Natural killer cell treated with Interleukin-12 subunit alpha and Interleukin-12 subunit beta and Interleukin-15 and Interleukin-18, amount 100 ng/mL, for 72 hours (primary cell): ENCODE measurements around the gene FBLIM1. TPM values are rescaled to one million over a fixed set of nuclear protein-coding genes. Genes with fewer than 3 reads are reported as not detected.

Experiments used
- ATAC-seq, 2 donors: fragments of 150-1000 bp; cut with Tn5 transposase in 1 of 2; sonication (Bioruptor Pico), chemical (Tn5 transposase) in 1 of 2; 2 replicates each; pipeline ENCODE4 v1.10.0; 2021
- DNase-seq: peaks from one replicate; pipeline ENCODE4 v3.0.0; 2022; ENCODE audit warnings: low spot score
- H3K27ac Mint-ChIP-seq, 2 donors: 1 replicate in 1 of 2; 2 replicates in 1 of 2; pipeline ENCODE4 v1.8.0; 2022; ENCODE audit warnings: mixed read lengths in 2 of 2, mild to moderate bottlenecking in 1 of 2, moderate library complexity in 1 of 2
- H3K27me3 Mint-ChIP-seq, 2 donors: 1 replicate in 1 of 2; 2 replicates in 1 of 2; pipeline ENCODE4 v1.8.0; 2022; ENCODE audit warnings: mixed read lengths in 2 of 2
- H3K36me3 Mint-ChIP-seq: one replicate; pipeline ENCODE4 v1.8.0; 2022; ENCODE audit warnings: mixed read lengths
- H3K4me1 Mint-ChIP-seq, 2 donors: 1 replicate in 1 of 2; 2 replicates in 1 of 2; pipeline ENCODE4 v1.8.0; 2022; ENCODE audit warnings: low read depth in 2 of 2, mixed read lengths in 2 of 2, mild to moderate bottlenecking in 1 of 2
- H3K4me3 Mint-ChIP-seq: one replicate; pipeline ENCODE4 v1.8.0; 2022; ENCODE audit warnings: mixed read lengths
- H3K9me3 Mint-ChIP-seq: 2 replicates; pipeline ENCODE4 v1.8.0; 2022; ENCODE audit warnings: mixed read lengths
- total RNA-seq, 2 donors: library from RNA; stranded (reverse); gene quantifications; one replicate each; pipeline ENCODE4 v1.2.3, GENCODE V29; 2022

Gene FBLIM1
- total RNA-seq, 2 donors from 2014 or later = not detected

DNA sequence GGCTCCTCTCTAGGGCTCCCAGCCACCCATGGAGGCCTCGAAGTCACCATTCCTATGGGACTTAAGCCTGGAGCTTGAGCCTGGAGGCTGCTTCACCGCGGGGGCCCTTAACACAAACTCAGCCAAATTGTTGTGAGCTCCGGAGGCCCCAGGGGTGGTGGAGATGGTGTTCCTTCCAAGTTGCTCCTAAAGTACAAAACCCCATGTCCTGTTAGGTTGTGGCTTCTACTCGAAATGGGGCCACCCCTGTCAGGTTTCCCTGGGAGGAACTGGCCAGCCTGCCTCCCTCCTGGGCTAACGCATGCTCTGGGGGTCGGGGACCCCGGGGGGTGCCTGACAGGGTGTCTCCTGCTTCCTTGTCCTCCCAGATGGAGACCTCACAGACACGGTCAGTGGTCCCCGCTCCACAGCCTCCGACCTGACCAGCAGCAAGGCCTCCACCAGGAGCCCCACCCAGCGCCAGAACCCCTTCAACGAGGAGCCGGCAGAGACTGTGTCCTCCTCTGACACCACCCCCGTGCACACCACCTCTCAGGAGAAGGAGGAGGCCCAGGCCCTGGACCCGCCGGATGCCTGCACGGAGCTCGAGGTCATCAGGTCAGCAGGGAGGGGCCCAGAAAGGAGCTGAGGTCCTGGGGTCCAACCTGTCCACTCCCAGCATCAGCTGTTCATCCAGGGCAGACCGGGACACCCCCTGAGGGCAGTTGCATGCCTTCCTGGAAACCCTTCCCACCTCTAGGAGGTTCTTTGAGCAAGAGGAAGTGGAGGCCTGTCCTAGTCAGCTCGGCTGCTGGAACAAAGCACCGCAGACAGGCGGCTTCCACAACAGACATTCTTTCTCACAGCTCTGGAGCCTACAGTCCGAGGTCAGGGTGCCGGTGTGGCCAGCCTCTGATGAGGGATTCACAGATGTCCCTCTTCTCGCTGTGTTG, 33.4 kb upstream of the FBLIM1 start:
- Mint-ChIP-seq H3K4me3 (no peak overlapping the region), H3K4me1 (no peaks in the 10 kb centered on the region), H3K27me3 (no peaks in the 10 kb centered on the region), H3K36me3 (no peaks in the 10 kb centered on the region), H3K9me3 (no peaks in the 10 kb centered on the region), H3K27ac (peak overlapping the region in 1 of 2 donors; percentile 51)
- ATAC-seq = no peak
- DNase-seq = no peak

DNA sequence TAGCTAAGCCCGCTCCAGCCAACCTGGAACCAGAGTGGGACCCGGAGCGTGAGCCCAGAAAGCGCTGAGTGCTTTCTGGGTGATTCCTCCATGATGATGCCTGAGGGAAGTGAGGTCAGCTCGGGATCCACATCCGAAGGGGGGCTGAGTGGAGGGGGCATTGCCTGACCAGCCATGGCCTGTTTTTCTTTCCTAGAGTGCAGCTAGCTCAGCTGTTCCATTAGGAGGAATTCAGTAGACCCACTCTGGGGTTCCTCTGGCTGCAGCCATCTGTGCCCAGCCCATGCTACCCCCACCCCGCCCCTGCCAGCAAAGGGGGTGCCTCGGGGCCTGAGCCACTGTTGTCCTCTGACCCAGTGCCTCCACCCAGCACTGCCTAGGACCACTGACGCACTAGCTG, 32.1 kb upstream of the FBLIM1 start:
- Mint-ChIP-seq H3K27ac (no peak overlapping the region), H3K4me1 (no peaks in the 10 kb centered on the region), H3K27me3 (no peaks in the 10 kb centered on the region), H3K36me3 (no peaks in the 10 kb centered on the region), H3K4me3 (no peak overlapping the region), H3K9me3 (no peaks in the 10 kb centered on the region)
- no peak for DNase-seq
- no peak for ATAC-seq

- no peaks in the 10 kb centered on the region for H3K4me1 Mint-ChIP-seq
- ATAC-seq (no peak), DNase-seq (no peak)
- H3K27me3 Mint-ChIP-seq = no peaks in the 10 kb centered on the region
- H3K4me3 Mint-ChIP-seq = no peak overlapping the region
- H3K36me3 Mint-ChIP-seq = no peaks in the 10 kb centered on the region
- no peaks in the 10 kb centered on the region for H3K9me3 Mint-ChIP-seq
- no peak overlapping the region for H3K27ac Mint-ChIP-seq
These were observed 31.6 kb upstream of the FBLIM1 start for GRCh38 chr1:15727021-15727420.

- Mint-ChIP-seq H3K4me1 (no peaks in the 10 kb centered on the region), H3K36me3 (no peaks in the 10 kb centered on the region), H3K4me3 (no peak overlapping the region), H3K9me3 (no peaks in the 10 kb centered on the region), H3K27ac (no peak overlapping the region), H3K27me3 (no peaks in the 10 kb centered on the region)
- DNase-seq = no peak
- no peak for ATAC-seq
These were observed 31.2 kb upstream of the FBLIM1 start for GRCh38 chr1:15727424-15727823.

GRCh38 chr1:15727866-15728534, 30.6 kb upstream of the FBLIM1 start:
- Mint-ChIP-seq H3K36me3 (no peaks in the 10 kb centered on the region), H3K4me3 (no peak overlapping the region), H3K27ac (no peak overlapping the region), H3K4me1 (no peaks in the 10 kb centered on the region), H3K9me3 (no peaks in the 10 kb centered on the region), H3K27me3 (no peaks in the 10 kb centered on the region)
- no peak for DNase-seq
- peak in 1 of 2 donors; percentile 4 for ATAC-seq

GRCh38 chr1:15728937-15729657, 29.5 kb upstream of the FBLIM1 start:
- ATAC-seq (no peak), DNase-seq (no peak)
- Mint-ChIP-seq H3K4me1 (no peaks in the 10 kb centered on the region), H3K4me3 (no peak overlapping the region), H3K27ac (no peak overlapping the region), H3K27me3 (no peaks in the 10 kb centered on the region), H3K9me3 (no peaks in the 10 kb centered on the region), H3K36me3 (no peaks in the 10 kb centered on the region)

- Mint-ChIP-seq H3K4me3 (no peak overlapping the region), H3K9me3 (no peaks in the 10 kb centered on the region), H3K27me3 (no peaks in the 10 kb centered on the region), H3K36me3 (no peaks in the 10 kb centered on the region), H3K27ac (no peak overlapping the region), H3K4me1 (no peaks in the 10 kb centered on the region)
- ATAC-seq (no peak), DNase-seq (no peak)
These were observed 28.2 kb upstream of the FBLIM1 start for GRCh38 chr1:15730423-15730822.

DNA sequence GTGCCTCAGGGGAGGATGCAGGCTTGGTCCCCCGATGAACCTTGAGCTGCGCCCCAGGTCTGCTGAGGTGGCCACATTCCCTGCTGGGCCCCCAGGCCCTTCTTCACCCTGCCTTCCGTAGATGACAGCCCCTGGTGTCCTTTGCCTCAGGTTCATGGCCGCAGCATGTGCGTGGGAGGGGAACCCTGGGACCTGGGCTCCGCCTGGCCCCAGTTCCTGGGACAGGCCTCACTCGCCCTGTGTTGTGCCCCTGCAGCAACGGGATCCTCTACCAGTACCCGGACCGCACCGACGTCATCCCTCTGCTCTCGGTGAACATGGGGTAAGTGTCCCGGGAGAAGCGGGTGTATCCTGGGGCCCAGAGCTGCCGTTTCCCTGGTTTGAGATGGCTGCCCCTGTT, 27.7 kb upstream of the FBLIM1 start:
- H3K4me3 Mint-ChIP-seq = no peak overlapping the region
- ATAC-seq = no peak
- H3K9me3 Mint-ChIP-seq = no peaks in the 10 kb centered on the region
- H3K36me3 Mint-ChIP-seq = no peaks in the 10 kb centered on the region
- no peaks in the 10 kb centered on the region for H3K27me3 Mint-ChIP-seq
- H3K27ac Mint-ChIP-seq = no peak overlapping the region
- DNase-seq = no peak
- no peaks in the 10 kb centered on the region for H3K4me1 Mint-ChIP-seq

- Mint-ChIP-seq H3K27ac (no peak overlapping the region), H3K4me1 (no peaks in the 10 kb centered on the region), H3K27me3 (no peaks in the 10 kb centered on the region), H3K4me3 (no peak overlapping the region), H3K9me3 (no peaks in the 10 kb centered on the region), H3K36me3 (no peaks in the 10 kb centered on the region)
- DNase-seq (no peak), ATAC-seq (no peak)
These were observed 26.6 kb upstream of the FBLIM1 start for GRCh38 chr1:15731735-15732685.

DNA sequence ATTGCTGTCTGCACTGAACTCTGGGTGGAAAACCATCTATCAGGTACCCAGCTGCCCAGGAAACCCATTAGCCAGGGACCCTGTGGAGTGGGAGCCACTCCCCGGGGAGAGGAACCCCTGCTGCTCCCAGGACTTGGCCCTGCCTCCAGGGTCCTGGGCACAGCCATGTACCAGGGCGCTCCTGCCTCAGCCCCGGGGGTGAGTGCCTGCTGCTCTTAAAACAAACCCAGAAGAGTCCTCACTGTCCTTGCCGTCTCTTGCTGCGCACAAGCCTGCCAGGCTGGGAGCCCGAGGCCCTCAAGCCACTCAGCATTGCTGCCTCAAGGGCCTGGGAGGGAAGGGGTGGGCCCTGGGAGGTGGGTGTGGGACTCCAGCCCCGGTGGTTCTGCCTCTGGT, 25.9 kb upstream of the FBLIM1 start:
- Mint-ChIP-seq H3K4me1 (no peaks in the 10 kb centered on the region), H3K27ac (no peak overlapping the region), H3K4me3 (no peak overlapping the region), H3K27me3 (no peaks in the 10 kb centered on the region), H3K36me3 (no peaks in the 10 kb centered on the region), H3K9me3 (no peaks in the 10 kb centered on the region)
- no peak for ATAC-seq
- DNase-seq = no peak

DNA sequence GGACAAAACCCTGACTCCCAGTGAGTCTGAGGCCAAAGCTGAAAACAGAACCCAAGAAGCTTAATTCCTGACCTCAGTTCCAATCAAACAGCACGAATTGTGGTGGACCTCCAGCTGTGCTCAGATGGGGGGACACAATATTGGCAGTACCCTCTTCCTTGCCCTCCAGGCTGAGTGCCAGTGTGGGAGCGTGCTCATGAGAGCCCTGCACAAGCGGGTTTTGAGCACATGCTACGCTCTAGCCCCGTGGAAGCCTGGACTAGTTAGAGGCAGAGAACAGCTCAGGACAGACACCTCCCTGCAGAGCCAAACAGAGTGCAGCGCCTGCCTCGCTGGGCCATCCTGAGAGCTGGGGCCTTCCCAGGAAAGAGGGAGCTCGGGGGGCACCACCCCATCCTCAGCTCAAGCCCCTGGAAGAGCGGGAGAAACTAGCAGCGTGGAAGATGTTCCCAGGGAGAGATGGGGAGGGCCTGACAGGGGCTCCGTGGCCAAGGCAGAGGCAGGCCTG, 25.3 kb upstream of the FBLIM1 start:
- H3K4me3 Mint-ChIP-seq = no peak overlapping the region
- no peak overlapping the region for H3K27ac Mint-ChIP-seq
- no peaks in the 10 kb centered on the region for H3K27me3 Mint-ChIP-seq
- ATAC-seq = no peak
- no peaks in the 10 kb centered on the region for H3K9me3 Mint-ChIP-seq
- no peaks in the 10 kb centered on the region for H3K36me3 Mint-ChIP-seq
- no peak for DNase-seq
- H3K4me1 Mint-ChIP-seq = no peaks in the 10 kb centered on the region

GRCh38 chr1:15733726-15734226, 24.8 kb upstream of the FBLIM1 start:
- H3K36me3 Mint-ChIP-seq = no peaks in the 10 kb centered on the region
- H3K4me3 Mint-ChIP-seq = no peak overlapping the region
- ATAC-seq (no peak), DNase-seq (no peak)
- no peak overlapping the region for H3K27ac Mint-ChIP-seq
- no peaks in the 10 kb centered on the region for H3K27me3 Mint-ChIP-seq
- H3K9me3 Mint-ChIP-seq = no peaks in the 10 kb centered on the region
- no peaks in the 10 kb centered on the region for H3K4me1 Mint-ChIP-seq

DNA sequence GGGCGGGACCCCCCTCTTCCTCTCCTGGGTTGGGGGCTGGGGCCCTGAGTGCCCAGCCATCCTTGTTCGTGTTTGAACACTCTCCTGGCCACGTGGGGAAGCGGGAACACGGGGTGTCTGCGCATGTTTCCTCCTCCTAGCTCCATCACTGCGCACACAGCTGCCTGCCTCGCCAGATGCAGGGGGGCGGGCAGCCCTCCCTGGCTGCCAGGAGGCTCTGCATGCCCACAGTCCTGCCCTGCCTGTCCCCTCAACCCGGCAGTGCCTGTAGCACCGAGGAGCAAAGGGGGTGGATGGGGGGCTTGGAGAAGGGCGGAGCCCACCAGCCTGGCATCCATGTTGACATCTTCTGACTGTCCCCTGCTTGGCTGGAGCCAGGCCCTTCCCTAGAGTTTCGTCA, 24.3 kb upstream of the FBLIM1 start:
- ATAC-seq = no peak
- Mint-ChIP-seq H3K9me3 (no peaks in the 10 kb centered on the region), H3K36me3 (no peaks in the 10 kb centered on the region), H3K4me1 (no peaks in the 10 kb centered on the region), H3K4me3 (no peak overlapping the region), H3K27me3 (no peaks in the 10 kb centered on the region), H3K27ac (no peak overlapping the region)
- DNase-seq = no peak
